HEK293 (cell line): ENCODE data around the gene AHCYL2.

ENCODE experiments used
- BCL11A ChIP-seq: fragments of 450-650 bp; formaldehyde crosslinking; IDR thresholded peaks from 2 replicates; pipeline ENCODE4 v1.5.1; 2016; ENCODE audit warnings: low read depth, missing biosample characterization, missing genetic modification characterization
- GLIS2 ChIP-seq: fragments of 450-650 bp; formaldehyde crosslinking; IDR thresholded peaks from 2 replicates; pipeline ENCODE4 v1.5.1; 2016; ENCODE audit warnings: missing biosample characterization, missing genetic modification characterization
- HOXD13 ChIP-seq: sonication (generic); formaldehyde crosslinking; IDR thresholded peaks from 2 replicates; pipeline ENCODE4 v1.8.0; 2022; ENCODE audit warnings: missing genetic modification reagents, borderline replicate concordance
- IKZF3 ChIP-seq: fragments of 450-650 bp; IDR thresholded peaks from 2 replicates; pipeline ENCODE4 v1.5.0; 2018; ENCODE audit warnings: missing biosample characterization, mild to moderate bottlenecking, missing genetic modification characterization, moderate library complexity
- SALL2 ChIP-seq: fragments of 450-650 bp; formaldehyde crosslinking; IDR thresholded peaks from 2 replicates; pipeline ENCODE4 v1.5.0; 2017; ENCODE audit warnings: missing biosample characterization, mild to moderate bottlenecking, missing genetic modification characterization, borderline replicate concordance
- ZBTB20 ChIP-seq: fragments of 450-650 bp; formaldehyde crosslinking; IDR thresholded peaks from 2 replicates; pipeline ENCODE4 v1.5.1; 2016; ENCODE audit warnings: missing biosample characterization, missing genetic modification characterization
- ZBTB7A ChIP-seq: fragments of 450-650 bp; formaldehyde crosslinking; IDR thresholded peaks from 2 replicates; pipeline ENCODE4 v1.5.1; 2016; ENCODE audit warnings: low read depth, missing biosample characterization, missing genetic modification characterization
- ZBTB8A ChIP-seq: fragments of 450-650 bp; formaldehyde crosslinking; IDR thresholded peaks from 2 replicates; pipeline ENCODE4 v1.5.1; 2016; ENCODE audit warnings: missing biosample characterization, missing genetic modification characterization
- ZFP41 ChIP-seq: fragments of 450-650 bp; formaldehyde crosslinking; IDR thresholded peaks from 2 replicates; pipeline ENCODE4 v1.5.1; 2016; ENCODE audit warnings: missing biosample characterization, missing genetic modification characterization, borderline replicate concordance
- ZFP69B ChIP-seq: fragments of 450-650 bp; formaldehyde crosslinking; IDR thresholded peaks from 2 replicates; pipeline ENCODE4 v1.5.1; 2016; ENCODE audit warnings: missing biosample characterization, missing genetic modification characterization
- ZNF140 ChIP-seq: fragments of 450-650 bp; formaldehyde crosslinking; IDR thresholded peaks from 2 replicates; pipeline ENCODE4 v1.5.1; 2016; ENCODE audit warnings: missing biosample characterization, missing genetic modification characterization
- ZNF157 ChIP-seq: fragments of 450-650 bp; formaldehyde crosslinking; IDR thresholded peaks from 2 replicates; pipeline ENCODE4 v1.5.1; 2016; ENCODE audit warnings: missing biosample characterization, missing genetic modification characterization
- ZNF16 ChIP-seq: fragments of 450-650 bp; formaldehyde crosslinking; IDR thresholded peaks from 2 replicates; pipeline ENCODE4 v1.5.1; 2016; ENCODE audit warnings: low read depth, missing biosample characterization, missing genetic modification characterization
- ZNF169 ChIP-seq: fragments of 450-650 bp; formaldehyde crosslinking; IDR thresholded peaks from 2 replicates; pipeline ENCODE4 v1.5.1; 2016; ENCODE audit warnings: missing biosample characterization, missing genetic modification characterization
- ZNF174 ChIP-seq: fragments of 450-650 bp; formaldehyde crosslinking; IDR thresholded peaks from 2 replicates; pipeline ENCODE4 v1.5.0; 2017; ENCODE audit warnings: missing biosample characterization, mild to moderate bottlenecking, missing genetic modification characterization
- ZNF292 ChIP-seq: fragments of 450-650 bp; formaldehyde crosslinking; IDR thresholded peaks from 2 replicates; pipeline ENCODE4 v1.5.1; 2016; ENCODE audit warnings: low read depth, missing biosample characterization, missing genetic modification characterization, borderline replicate concordance
- ZNF350 ChIP-seq: fragments of 450-650 bp; formaldehyde crosslinking; IDR thresholded peaks from 2 replicates; pipeline ENCODE4 v1.5.0; 2017; ENCODE audit warnings: missing biosample characterization, mild to moderate bottlenecking, missing genetic modification characterization
- ZNF426 ChIP-seq: fragments of 450-650 bp; formaldehyde crosslinking; IDR thresholded peaks from 2 replicates; pipeline ENCODE4 v1.5.1; 2017; ENCODE audit warnings: missing biosample characterization, missing genetic modification characterization, mild to moderate bottlenecking, inconsistent platforms, moderate library complexity
- ZNF488 ChIP-seq: fragments of 450-650 bp; formaldehyde crosslinking; IDR thresholded peaks from 2 replicates; pipeline ENCODE4 v1.5.1; 2016; ENCODE audit warnings: missing biosample characterization, missing genetic modification characterization
- ZNF561 ChIP-seq: fragments of 450-650 bp; IDR thresholded peaks from 2 replicates; pipeline ENCODE4 v1.5.1; 2018; ENCODE audit warnings: missing biosample characterization, missing genetic modification characterization, borderline replicate concordance
- ZNF623 ChIP-seq: fragments of 450-650 bp; formaldehyde crosslinking; IDR thresholded peaks from 2 replicates; pipeline ENCODE4 v1.5.1; 2016; ENCODE audit warnings: missing biosample characterization, missing genetic modification characterization
- ZNF629 ChIP-seq: fragments of 450-650 bp; formaldehyde crosslinking; IDR thresholded peaks from 2 replicates; pipeline ENCODE4 v1.5.1; 2017; ENCODE audit warnings: missing biosample characterization, missing genetic modification characterization
- ZNF747 ChIP-seq: fragments of 450-650 bp; formaldehyde crosslinking; IDR thresholded peaks from 2 replicates; pipeline ENCODE4 v1.5.1; 2016; ENCODE audit warnings: missing biosample characterization, missing genetic modification characterization
- ZNF776 ChIP-seq: fragments of 450-650 bp; formaldehyde crosslinking; IDR thresholded peaks from 2 replicates; pipeline ENCODE4 v1.5.0; 2017; ENCODE audit warnings: missing biosample characterization, missing genetic modification characterization, borderline replicate concordance
- ZNF777 ChIP-seq: fragments of 450-650 bp; formaldehyde crosslinking; IDR thresholded peaks from 2 replicates; pipeline ENCODE4 v1.5.1; 2017; ENCODE audit warnings: missing biosample characterization, missing genetic modification characterization, borderline replicate concordance
- ZSCAN16 ChIP-seq: fragments of 450-650 bp; formaldehyde crosslinking; IDR thresholded peaks from 2 replicates; pipeline ENCODE4 v1.5.1; 2016; ENCODE audit warnings: missing biosample characterization, missing genetic modification characterization
- ZXDB ChIP-seq: fragments of 450-650 bp; formaldehyde crosslinking; IDR thresholded peaks from 2 replicates; pipeline ENCODE4 v1.5.1; 2016; ENCODE audit warnings: missing biosample characterization, missing genetic modification characterization
- TF ChIP-seq, protein P1 (sequence below): fragments of 450-650 bp; formaldehyde crosslinking; conservative IDR thresholded peaks from 2 replicates; pipeline ENCODE4 v1.5.1; 2016; ENCODE audit warnings: low read depth, missing biosample characterization, missing genetic modification characterization
- TF ChIP-seq, protein P2 (sequence below): fragments of 450-650 bp; formaldehyde crosslinking; IDR thresholded peaks from 2 replicates; pipeline ENCODE4 v1.5.1; 2016; ENCODE audit warnings: missing biosample characterization, missing genetic modification characterization
- TF ChIP-seq, protein P3 (sequence below): fragments of 450-650 bp; formaldehyde crosslinking; IDR thresholded peaks from 2 replicates; pipeline ENCODE4 v1.5.1; 2016; ENCODE audit warnings: missing biosample characterization, missing genetic modification characterization, borderline replicate concordance
- TF ChIP-seq, protein P4 (sequence below): fragments of 450-650 bp; formaldehyde crosslinking; IDR thresholded peaks from 2 replicates; pipeline ENCODE4 v1.5.1; 2016; ENCODE audit warnings: missing biosample characterization, missing genetic modification characterization

The AHCYL2 gene

GRCh38 chr7:129224251-129225205, at the start of gene AHCYL2 (continued):
- TF ChIP-seq, protein P1, sequence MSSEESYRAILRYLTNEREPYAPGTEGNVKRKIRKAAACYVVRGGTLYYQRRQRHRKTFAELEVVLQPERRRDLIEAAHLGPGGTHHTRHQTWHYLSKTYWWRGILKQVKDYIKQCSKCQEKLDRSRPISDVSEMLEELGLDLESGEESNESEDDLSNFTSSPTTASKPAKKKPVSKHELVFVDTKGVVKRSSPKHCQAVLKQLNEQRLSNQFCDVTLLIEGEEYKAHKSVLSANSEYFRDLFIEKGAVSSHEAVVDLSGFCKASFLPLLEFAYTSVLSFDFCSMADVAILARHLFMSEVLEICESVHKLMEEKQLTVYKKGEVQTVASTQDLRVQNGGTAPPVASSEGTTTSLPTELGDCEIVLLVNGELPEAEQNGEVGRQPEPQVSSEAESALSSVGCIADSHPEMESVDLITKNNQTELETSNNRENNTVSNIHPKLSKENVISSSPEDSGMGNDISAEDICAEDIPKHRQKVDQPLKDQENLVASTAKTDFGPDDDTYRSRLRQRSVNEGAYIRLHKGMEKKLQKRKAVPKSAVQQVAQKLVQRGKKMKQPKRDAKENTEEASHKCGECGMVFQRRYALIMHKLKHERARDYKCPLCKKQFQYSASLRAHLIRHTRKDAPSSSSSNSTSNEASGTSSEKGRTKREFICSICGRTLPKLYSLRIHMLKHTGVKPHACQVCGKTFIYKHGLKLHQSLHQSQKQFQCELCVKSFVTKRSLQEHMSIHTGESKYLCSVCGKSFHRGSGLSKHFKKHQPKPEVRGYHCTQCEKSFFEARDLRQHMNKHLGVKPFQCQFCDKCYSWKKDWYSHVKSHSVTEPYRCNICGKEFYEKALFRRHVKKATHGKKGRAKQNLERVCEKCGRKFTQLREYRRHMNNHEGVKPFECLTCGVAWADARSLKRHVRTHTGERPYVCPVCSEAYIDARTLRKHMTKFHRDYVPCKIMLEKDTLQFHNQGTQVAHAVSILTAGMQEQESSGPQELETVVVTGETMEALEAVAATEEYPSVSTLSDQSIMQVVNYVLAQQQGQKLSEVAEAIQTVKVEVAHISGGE, result peak; percentile 91
- TF ChIP-seq ZNF777 (tag by site-specific recombination) (no peak), ZNF629 (peak; percentile 78), ZNF747 (tag by site-specific recombination) (no peak), ZNF292 (no peak), ZFP41 (tag by site-specific recombination) (no peak), ZNF776 (tag by site-specific recombination) (no peak), ZNF140 (tag by site-specific recombination) (no peak), SALL2 (tag by site-specific recombination) (no peak), GLIS2 (tag by site-specific recombination) (peak; percentile 60), ZNF174 (tag by site-specific recombination) (no peak), ZSCAN16 (tag by site-specific recombination) (no peak), IKZF3 (tag by site-specific recombination) (peak; percentile 79), ZFP69B (tag by site-specific recombination) (0 out of 2 replicates have a peak, but pooled peaks have one; percentile 34), ZNF488 (no peak), ZNF426 (tag by site-specific recombination) (no peak), ZBTB8A (tag by site-specific recombination) (peak; percentile 47), ZNF561 (tag by site-specific recombination) (no peak; the same call in 1 of the 2 replicates), ZNF623 (no peak), BCL11A (no peak), ZNF16 (tag by site-specific recombination) (no peak), ZBTB7A (0 out of 2 replicates have a peak, but pooled peaks have one; percentile 44), ZNF350 (no peak), ZNF169 (no peak), HOXD13 (CRISPR knock-in tag) (no peak), ZXDB (tag by site-specific recombination) (peak; percentile 89), ZNF157 (no peak), ZBTB20 (tag by site-specific recombination) (peak; percentile 87)
- TF ChIP-seq, protein P2, sequence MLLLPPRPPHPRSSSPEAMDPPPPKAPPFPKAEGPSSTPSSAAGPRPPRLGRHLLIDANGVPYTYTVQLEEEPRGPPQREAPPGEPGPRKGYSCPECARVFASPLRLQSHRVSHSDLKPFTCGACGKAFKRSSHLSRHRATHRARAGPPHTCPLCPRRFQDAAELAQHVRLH (tag by site-specific recombination), result 0 out of 2 replicates have a peak, but pooled peaks have one; percentile 12
- TF ChIP-seq, protein P3, sequence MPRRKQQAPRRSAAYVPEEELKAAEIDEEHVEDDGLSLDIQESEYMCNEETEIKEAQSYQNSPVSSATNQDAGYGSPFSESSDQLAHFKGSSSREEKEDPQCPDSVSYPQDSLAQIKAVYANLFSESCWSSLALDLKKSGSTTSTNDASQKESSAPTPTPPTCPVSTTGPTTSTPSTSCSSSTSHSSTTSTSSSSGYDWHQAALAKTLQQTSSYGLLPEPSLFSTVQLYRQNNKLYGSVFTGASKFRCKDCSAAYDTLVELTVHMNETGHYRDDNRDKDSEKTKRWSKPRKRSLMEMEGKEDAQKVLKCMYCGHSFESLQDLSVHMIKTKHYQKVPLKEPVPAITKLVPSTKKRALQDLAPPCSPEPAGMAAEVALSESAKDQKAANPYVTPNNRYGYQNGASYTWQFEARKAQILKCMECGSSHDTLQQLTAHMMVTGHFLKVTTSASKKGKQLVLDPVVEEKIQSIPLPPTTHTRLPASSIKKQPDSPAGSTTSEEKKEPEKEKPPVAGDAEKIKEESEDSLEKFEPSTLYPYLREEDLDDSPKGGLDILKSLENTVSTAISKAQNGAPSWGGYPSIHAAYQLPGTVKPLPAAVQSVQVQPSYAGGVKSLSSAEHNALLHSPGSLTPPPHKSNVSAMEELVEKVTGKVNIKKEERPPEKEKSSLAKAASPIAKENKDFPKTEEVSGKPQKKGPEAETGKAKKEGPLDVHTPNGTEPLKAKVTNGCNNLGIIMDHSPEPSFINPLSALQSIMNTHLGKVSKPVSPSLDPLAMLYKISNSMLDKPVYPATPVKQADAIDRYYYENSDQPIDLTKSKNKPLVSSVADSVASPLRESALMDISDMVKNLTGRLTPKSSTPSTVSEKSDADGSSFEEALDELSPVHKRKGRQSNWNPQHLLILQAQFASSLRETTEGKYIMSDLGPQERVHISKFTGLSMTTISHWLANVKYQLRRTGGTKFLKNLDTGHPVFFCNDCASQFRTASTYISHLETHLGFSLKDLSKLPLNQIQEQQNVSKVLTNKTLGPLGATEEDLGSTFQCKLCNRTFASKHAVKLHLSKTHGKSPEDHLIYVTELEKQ (tag by site-specific recombination), result no peak
- TF ChIP-seq, protein P4, sequence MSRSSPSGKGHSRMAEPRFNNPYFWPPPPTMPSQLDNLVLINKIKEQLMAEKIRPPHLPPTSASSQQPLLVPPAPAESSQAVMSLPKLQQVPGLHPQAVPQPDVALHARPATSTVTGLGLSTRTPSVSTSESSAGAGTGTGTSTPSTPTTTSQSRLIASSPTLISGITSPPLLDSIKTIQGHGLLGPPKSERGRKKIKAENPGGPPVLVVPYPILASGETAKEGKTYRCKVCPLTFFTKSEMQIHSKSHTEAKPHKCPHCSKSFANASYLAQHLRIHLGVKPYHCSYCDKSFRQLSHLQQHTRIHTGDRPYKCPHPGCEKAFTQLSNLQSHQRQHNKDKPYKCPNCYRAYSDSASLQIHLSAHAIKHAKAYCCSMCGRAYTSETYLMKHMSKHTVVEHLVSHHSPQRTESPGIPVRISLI (tag by site-specific recombination), result no peak
